Ishikawa (cell line): ENCODE measurements around the gene AZI2.

ENCODE experiments used
- CEBPB ChIP-seq: IDR thresholded peaks from 2 replicates; pipeline ENCODE4 v1.6.1; 2012
- CREB1 ChIP-seq: IDR thresholded peaks from 2 replicates; pipeline ENCODE4 v1.6.1; 2012; ENCODE audit warnings: low read depth
- EGR1 ChIP-seq: IDR thresholded peaks from 2 replicates; pipeline ENCODE4 v1.6.1; 2012
- EP300 ChIP-seq: IDR thresholded peaks from 2 replicates; pipeline ENCODE4 v1.6.1; 2012; ENCODE audit warnings: borderline replicate concordance
- FOXM1 ChIP-seq: IDR thresholded peaks from 2 replicates; pipeline ENCODE4 v1.6.1; 2012; ENCODE audit warnings: low read depth, borderline replicate concordance
- MAX ChIP-seq: IDR thresholded peaks from 2 replicates; pipeline ENCODE4 v1.6.1; 2012
- NFIC ChIP-seq: IDR thresholded peaks from 2 replicates; pipeline ENCODE4 v1.6.1; 2012
- RAD21 ChIP-seq: IDR thresholded peaks from 2 replicates; pipeline ENCODE4 v1.6.1; 2012; ENCODE audit warnings: low read depth
- REST ChIP-seq: IDR thresholded peaks from 2 replicates; pipeline ENCODE4 v1.6.1; 2012; ENCODE audit warnings: low read depth, mild to moderate bottlenecking
- TAF1 ChIP-seq: IDR thresholded peaks from 2 replicates; pipeline ENCODE4 v1.6.1; 2012; ENCODE audit warnings: low read depth, mild to moderate bottlenecking
- TCF12 ChIP-seq: IDR thresholded peaks from 2 replicates; pipeline ENCODE4 v1.6.1; 2012; ENCODE audit warnings: low read depth
- TEAD4 ChIP-seq: IDR thresholded peaks from 2 replicates; pipeline ENCODE4 v1.6.1; 2012
- USF1 ChIP-seq: IDR thresholded peaks from 2 replicates; pipeline ENCODE4 v1.6.1; 2012
- YY1 ChIP-seq: IDR thresholded peaks from 2 replicates; pipeline ENCODE4 v1.6.1; 2012; ENCODE audit warnings: low read depth
- ZBTB7A ChIP-seq: IDR thresholded peaks from 2 replicates; pipeline ENCODE4 v1.6.1; 2012; ENCODE audit warnings: low read depth

AZI2 gene

GRCh38 chr3:28308196-28308595 lies 40.4 kb downstream of the AZI2 start:
- TF ChIP-seq USF1 (no peak), CREB1 (no peak), REST (no peak), MAX (no peak), FOXM1 (no peak), YY1 (no peak)

- no peak for TF ChIP-seq TCF12
These were observed 46.9 kb downstream of the AZI2 start for GRCh38 chr3:28301688-28302087.

- TF ChIP-seq REST (no peak), YY1 (no peak), ZBTB7A (no peak), CREB1 (no peak), RAD21 (no peak), TAF1 (no peak), NFIC (no peak), TEAD4 (no peak), EP300 (no peak), TCF12 (no peak), MAX (no peak), CEBPB (no peak), EGR1 (no peak), FOXM1 (no peak), USF1 (no peak)
These were observed 48.2 kb downstream of the AZI2 start for GRCh38 chr3:28300345-28300962.

GRCh38 chr3:28299705-28300104 lies 48.9 kb downstream of the AZI2 start:
- TF ChIP-seq NFIC = no peak
- TF ChIP-seq MAX = no peak
- no peak for TF ChIP-seq USF1
- no peak for TF ChIP-seq CREB1
- TF ChIP-seq TCF12 = no peak

GRCh38 chr3:28295898-28296490 lies 52.6 kb downstream of the AZI2 start:
- TF ChIP-seq EP300 = no peak
- no peak for TF ChIP-seq TEAD4
- no peak for TF ChIP-seq CEBPB
- TF ChIP-seq REST = no peak
- TF ChIP-seq TCF12 = no peak
- no peak for TF ChIP-seq CREB1
- no peak for TF ChIP-seq FOXM1
- no peak for TF ChIP-seq TAF1
- TF ChIP-seq NFIC = no peak
- TF ChIP-seq USF1 = no peak
- TF ChIP-seq RAD21 = no peak
- TF ChIP-seq YY1 = no peak
- TF ChIP-seq EGR1 = no peak
- no peak for TF ChIP-seq MAX
- TF ChIP-seq ZBTB7A = no peak
